K562 (cell line): ENCODE data around the gene HOXB1. TPM values are rescaled to one million over a fixed set of nuclear protein-coding genes. Genes with fewer than 3 reads are reported as not detected.

Experiments
- ATAC-seq: fragments of 200-7000 bp; cut with Tn5 transposase; 3 replicates; pipeline ENCODE4 v1.9.1; 2020; ENCODE audit warnings: moderate library complexity
- BruUV-seq: library from RNA; stranded (reverse); fragments of 400-500 nt; replicated peaks from 2 replicates; lab custom pipeline; 2021; lab: Mats Ljungman, UMichigan
- CTCF ChIA-PET: fragments of 300-600 bp; formaldehyde crosslinking; extraction: SDS; loops from one replicate; lab custom pipeline; 2021; ENCODE audit warnings: low intra/inter-chr PET ratio; lab: Yijun Ruan, JAX
- POLR2A ChIA-PET: fragments of 300-600, 350-650 bp; sonication (Branson Sonifier 250); formaldehyde crosslinking; extraction: SDS; loops from one replicate; lab custom pipeline; 2021; ENCODE audit warnings: antibody characterized with exemption, inconsistent platforms; lab: Yijun Ruan, JAX
- DNase-seq, 4 experiments: peaks; one replicate each; pipeline versions ENCODE4 v3.0.0 to v3.0.0-alpha.2; 2011 to 2018; ENCODE audit warnings: low spot score in 3 of 4, mixed read lengths in 3 of 4; ENCODE audit errors: extremely low read depth in 1 of 4
- FAIRE-seq: peaks from 2 replicates; lab custom pipeline; 2011; peaks lifted over from hg19 to GRCh38; lab: Jason Lieb, UNC
- H2AFZ ChIP-seq: 2 replicates; pipeline ENCODE4 v1.6.0; 2011; ENCODE audit warnings: low read depth, low read length, control low read depth, inconsistent platforms
- H3K27ac ChIP-seq: fragments of 200-600 bp; 3 replicates; pipeline ENCODE4 v1.8.0; 2011; ENCODE audit warnings: low read depth, mild to moderate bottlenecking, control low read depth, inconsistent platforms, low read length, moderate library complexity, mixed read lengths; ENCODE audit errors: extremely low read depth
- H3K27me3 ChIP-seq, 2 experiments: fragments of 300-600 bp in 1 of 2; 2 replicates in 1 of 2; 3 replicates in 1 of 2; pipeline versions ENCODE4 v1.6.0 to v1.8.0; 2011; ENCODE audit warnings: inconsistent platforms in 2 of 2, low read length in 2 of 2, mild to moderate bottlenecking in 1 of 2, mixed read lengths in 1 of 2, moderate library complexity in 1 of 2; ENCODE audit not compliant: control insufficient read depth in 2 of 2, insufficient read depth in 2 of 2
- H3K36me3 ChIP-seq: fragments of 300-600 bp; 3 replicates; pipeline ENCODE4 v1.8.0; 2011; ENCODE audit warnings: mild to moderate bottlenecking, low read length, inconsistent platforms; ENCODE audit not compliant: control insufficient read depth, insufficient read depth
- H3K4me1 ChIP-seq, 2 experiments: fragments of 200-600 bp in 1 of 2; replicated peaks in 1 of 2; 2 replicates in 1 of 2; 3 replicates in 1 of 2; pipeline versions ENCODE4 v1.5.1 to v1.8.0; 2011; ENCODE audit warnings: inconsistent platforms in 2 of 2, low read length in 2 of 2, mild to moderate bottlenecking in 1 of 2, mixed read lengths in 1 of 2, moderate library complexity in 1 of 2; ENCODE audit not compliant: control insufficient read depth in 2 of 2, insufficient read depth in 2 of 2
- H3K4me2 ChIP-seq: 2 replicates; pipeline ENCODE4 v1.6.1; 2011; ENCODE audit warnings: low read length, control low read depth, inconsistent platforms, mixed read lengths; ENCODE audit not compliant: insufficient read depth
- H3K4me3 ChIP-seq: fragments of 200-600 bp; sonication (generic), shearing (Covaris generic); 2 replicates; pipeline ENCODE4 v1.5.1; 2016; ENCODE audit warnings: control low read depth, inconsistent platforms
- H3K79me2 ChIP-seq: fragments of 200-600 bp; 3 replicates; pipeline ENCODE4 v1.8.0; 2011; ENCODE audit warnings: low read length, inconsistent platforms; ENCODE audit not compliant: control insufficient read depth, insufficient read depth
- H3K9ac ChIP-seq, 2 experiments: 2 replicates each; pipeline versions ENCODE4 v1.6.0 to v1.6.1; 2011; ENCODE audit warnings: low read depth in 2 of 2, low read length in 2 of 2, control low read depth in 1 of 2, inconsistent platforms in 1 of 2, mild to moderate bottlenecking in 1 of 2, mixed read lengths in 1 of 2; ENCODE audit not compliant: insufficient read depth in 1 of 2
- H3K9me1 ChIP-seq: one replicate; pipeline ENCODE4 v1.6.0; 2011; ENCODE audit warnings: inconsistent platforms, mild to moderate bottlenecking, low read length, moderate library complexity; ENCODE audit not compliant: control insufficient read depth, insufficient read depth
- H3K9me3 ChIP-seq: replicated peaks from 2 replicates; pipeline ENCODE4 v1.5.1; 2011; ENCODE audit warnings: low read depth, low read length, inconsistent platforms; ENCODE audit not compliant: control insufficient read depth, insufficient read depth
- H4K20me1 ChIP-seq: replicated peaks from 2 replicates; pipeline ENCODE4 v1.6.1; 2011; ENCODE audit warnings: low read length, inconsistent platforms, mixed read lengths; ENCODE audit not compliant: control insufficient read depth, insufficient read depth
- CXXC5 ChIP-seq: fragments of 250-450 bp; sonication (Bioruptor Pico); IDR thresholded peaks from 2 replicates; pipeline ENCODE4 v1.8.0; 2022; ENCODE audit warnings: inconsistent platforms, mild to moderate bottlenecking, moderate library complexity
- KDM1A ChIP-seq, 2 experiments: fragments of 450-650 bp; IDR thresholded peaks; 2 replicates each; pipeline ENCODE4 v1.6.1; 2016; ENCODE audit warnings: mild to moderate bottlenecking in 2 of 2
- MEIS2 ChIP-seq: fragments of 450-650 bp; IDR thresholded peaks from 2 replicates; pipeline ENCODE4 v1.6.1; 2014; ENCODE audit warnings: mild to moderate bottlenecking; ENCODE audit not compliant: partially characterized antibody
- PKNOX1 ChIP-seq: fragments of 450-650 bp; IDR thresholded peaks from 2 replicates; pipeline ENCODE4 v1.6.1; 2016
- PYGO2 ChIP-seq: fragments of 450-650 bp; IDR thresholded peaks from 2 replicates; pipeline ENCODE4 v1.6.1; 2016; ENCODE audit warnings: mild to moderate bottlenecking, missing genetic modification characterization, moderate library complexity, missing compliant biosample characterization
- RCOR1 ChIP-seq, 2 experiments: IDR thresholded peaks; 2 replicates each; pipeline ENCODE4 v1.6.1; 2012; ENCODE audit warnings: low read depth in 2 of 2, low read length in 2 of 2, borderline replicate concordance in 1 of 2, improper control_type of control experiment in 1 of 2
- SAFB2 ChIP-seq: fragments of 200-400 bp; formaldehyde crosslinking; IDR thresholded peaks from 2 replicates; pipeline ENCODE4 v1.6.1; 2018; ENCODE audit warnings: borderline replicate concordance, low read length, low read depth, moderate library complexity; ENCODE audit not compliant: severe bottlenecking
- ZFX ChIP-seq: sonication (generic); formaldehyde crosslinking; IDR thresholded peaks from 2 replicates; pipeline ENCODE4 v1.8.0; 2022; ENCODE audit warnings: mild to moderate bottlenecking, missing genetic modification reagents, moderate library complexity
- WGBS: fragments of 100-300 bp; shearing (Covaris generic); methylation state at CpG from one replicate; pipeline ENCODE4 v1.1.6; 2016; ENCODE audit warnings: low coverage, mixed read lengths; ENCODE audit not compliant: insufficient coverage; ENCODE audit errors: missing lambda C conversion rate; 5-methylcytosine and 5-hydroxymethylcytosine counted together
- in situ Hi-C: fragments of 300-500 bp; cut with MboI; formaldehyde crosslinking; loops from 4 replicates; pipeline ENCODE4 v1.15.0; 2018; ENCODE audit warnings: inconsistent platforms, mixed read lengths
- intact Hi-C: fragments of 100-400 bp; cut with micrococcal nuclease; formaldehyde crosslinking; loops from 2 replicates; pipeline ENCODE4 v1.14.2; 2022
- polyA plus RNA-seq, 8 experiments: library from polyadenylated mRNA; depleted of rRNA in 4 of 8; stranded (reverse) in 5 of 8; unstranded in 3 of 8; fragments of >200 nt; fragmentation: Nextera tagmentation in 2 of 8; fragmentation: Illumina TruSeq in 1 of 8; extraction: Ambion mirVana in 2 of 8; extraction: Trizol in 1 of 8; gene quantifications; 2 replicates each; pipeline versions ENCODE4 v1.2.1 to v1.2.3, GENCODE V29; 2011 to 2014; ENCODE audit warnings: inconsistent platforms in 1 of 8, missing spikeins in 1 of 8
- total RNA-seq, 7 experiments: library from RNA; depleted of rRNA in 6 of 7; stranded (reverse); fragments of >200 nt in 6 of 7; fragmentation: Illumina TruSeq in 2 of 7; extraction: Trizol in 2 of 7; gene quantifications; 2 replicates each; pipeline versions ENCODE4 v1.2.1 to v1.2.3, GENCODE V29; 2011 to 2021; ENCODE audit warnings: low replicate concordance in 1 of 7
- TF ChIP-seq, protein P1 (sequence below), 2 experiments: IDR thresholded peaks in 1 of 2; conservative IDR thresholded peaks in 1 of 2; 2 replicates each; pipeline ENCODE4 v1.6.1; 2016; ENCODE audit warnings: low read depth in 2 of 2, mild to moderate bottlenecking in 1 of 2, missing compliant biosample characterization in 1 of 2, missing genetic modification characterization in 1 of 2, moderate library complexity in 1 of 2
- TF ChIP-seq, protein P2 (sequence below): fragments of 250-450 bp; sonication (Bioruptor Pico); IDR thresholded peaks from 2 replicates; pipeline ENCODE4 v1.5.0; 2021; ENCODE audit warnings: mild to moderate bottlenecking, borderline replicate concordance
- TF ChIP-seq, protein P3 (sequence below): sonication (generic); formaldehyde crosslinking; IDR thresholded peaks from 2 replicates; pipeline ENCODE4 v1.8.0; 2022; ENCODE audit warnings: missing genetic modification reagents, mild to moderate bottlenecking, moderate library complexity, borderline replicate concordance

HOXB1 gene
- total and polyA plus RNA-seq, 9 of the 15 experiments (the other 6 are each of a cell fraction or from before 2014, with no cell fraction given): 0.04 TPM; not detected in 8

GRCh38 chr17:48571024-48571818 is 40.4 kb upstream of the HOXB1 start:
- Histone ChIP-seq H3K4me3 (peak overlapping the region; percentile 14; the same call in 1 of the 2 replicates), H3K4me2 (peak overlapping the region; percentile 59; the same call in 1 of the 2 replicates), H3K36me3 (peaks cover 94% of the 10 kb centered on the region), H3K27ac (peak overlapping the region; percentile 44), H3K9ac (peak overlapping the region; percentile 24 to 81), H3K9me1 (no peaks in the 10 kb centered on the region), H3K9me3 (no peaks in the 10 kb centered on the region), H3K79me2 (peaks cover 99% of the 10 kb centered on the region), H3K27me3 (no peaks in the 10 kb centered on the region), H2AFZ (peak overlapping the region; percentile 1; the same call in 1 of the 2 replicates), H3K4me1 (peaks cover 46 to 66% of the 10 kb centered on the region in 2 experiments), H4K20me1 (no peaks in the 10 kb centered on the region; the same call in 1 of the 2 replicates)
- in situ Hi-C loops: no loop called here
- ChIA-PET CTCF (interaction anchor here (0.6 to 0.7 kb wide), 2 partner anchors 241 to 314 kb away, joined by 3 read pairs; no protein-coding TSS in a partner anchor), POLR2A (interaction anchor here (1.0 to 2.2 kb wide), 3 partner anchors 12 to 16 kb away, joined by 3 to 9 read pairs (median 6); no protein-coding TSS in a partner anchor)
- intact Hi-C loops: no loop called here
- peak; percentile 85 for FAIRE-seq
- TF ChIP-seq KDM1A (IDR thresholded peaks at IDR 0.05) (peak; percentile 40; a peak in 2 of 4 replicates), MEIS2 (peak; percentile 92), ZFX (peak; percentile 54), SAFB2 (no peak), PYGO2 (no peak), CXXC5 (CRISPR knock-in tag) (peak; percentile 36), RCOR1 (IDR thresholded peaks at IDR 0.05; ENCODE audit: borderline replicate concordance in 1 of 2, low read depth in 2 of 2, low read length in 2 of 2) (0 out of 4 replicates have a peak, but pooled peaks of 1 of the 2 experiments have one; percentile 42), PKNOX1 (peak; percentile 51; the same call in 1 of the 2 replicates)
- TF ChIP-seq, protein P1, sequence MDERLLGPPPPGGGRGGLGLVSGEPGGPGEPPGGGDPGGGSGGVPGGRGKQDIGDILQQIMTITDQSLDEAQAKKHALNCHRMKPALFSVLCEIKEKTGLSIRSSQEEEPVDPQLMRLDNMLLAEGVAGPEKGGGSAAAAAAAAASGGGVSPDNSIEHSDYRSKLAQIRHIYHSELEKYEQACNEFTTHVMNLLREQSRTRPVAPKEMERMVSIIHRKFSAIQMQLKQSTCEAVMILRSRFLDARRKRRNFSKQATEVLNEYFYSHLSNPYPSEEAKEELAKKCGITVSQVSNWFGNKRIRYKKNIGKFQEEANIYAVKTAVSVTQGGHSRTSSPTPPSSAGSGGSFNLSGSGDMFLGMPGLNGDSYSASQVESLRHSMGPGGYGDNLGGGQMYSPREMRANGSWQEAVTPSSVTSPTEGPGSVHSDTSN (CRISPR knock-in tag; IDR thresholded peaks at IDR 0.05; ENCODE audit: low read depth): no peak
- TF ChIP-seq, protein P1 (tag; conservative IDR thresholded peaks at IDR 0.05; ENCODE audit: low read depth): peak; percentile 85
- TF ChIP-seq, protein P2, sequence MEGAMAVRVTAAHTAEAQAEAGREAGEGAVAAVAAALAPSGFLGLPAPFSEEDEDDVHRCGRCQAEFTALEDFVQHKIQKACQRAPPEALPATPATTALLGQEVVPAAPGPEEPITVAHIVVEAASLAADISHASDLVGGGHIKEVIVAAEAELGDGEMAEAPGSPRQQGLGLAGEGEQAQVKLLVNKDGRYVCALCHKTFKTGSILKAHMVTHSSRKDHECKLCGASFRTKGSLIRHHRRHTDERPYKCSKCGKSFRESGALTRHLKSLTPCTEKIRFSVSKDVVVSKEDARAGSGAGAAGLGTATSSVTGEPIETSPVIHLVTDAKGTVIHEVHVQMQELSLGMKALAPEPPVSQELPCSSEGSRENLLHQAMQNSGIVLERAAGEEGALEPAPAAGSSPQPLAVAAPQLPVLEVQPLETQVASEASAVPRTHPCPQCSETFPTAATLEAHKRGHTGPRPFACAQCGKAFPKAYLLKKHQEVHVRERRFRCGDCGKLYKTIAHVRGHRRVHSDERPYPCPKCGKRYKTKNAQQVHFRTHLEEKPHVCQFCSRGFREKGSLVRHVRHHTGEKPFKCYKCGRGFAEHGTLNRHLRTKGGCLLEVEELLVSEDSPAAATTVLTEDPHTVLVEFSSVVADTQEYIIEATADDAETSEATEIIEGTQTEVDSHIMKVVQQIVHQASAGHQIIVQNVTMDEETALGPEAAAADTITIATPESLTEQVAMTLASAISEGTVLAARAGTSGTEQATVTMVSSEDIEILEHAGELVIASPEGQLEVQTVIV (CRISPR knock-in tag): no peak
- TF ChIP-seq, protein P3, sequence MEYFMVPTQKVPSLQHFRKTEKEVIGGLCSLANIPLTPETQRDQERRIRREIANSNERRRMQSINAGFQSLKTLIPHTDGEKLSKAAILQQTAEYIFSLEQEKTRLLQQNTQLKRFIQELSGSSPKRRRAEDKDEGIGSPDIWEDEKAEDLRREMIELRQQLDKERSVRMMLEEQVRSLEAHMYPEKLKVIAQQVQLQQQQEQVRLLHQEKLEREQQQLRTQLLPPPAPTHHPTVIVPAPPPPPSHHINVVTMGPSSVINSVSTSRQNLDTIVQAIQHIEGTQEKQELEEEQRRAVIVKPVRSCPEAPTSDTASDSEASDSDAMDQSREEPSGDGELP (CRISPR knock-in tag): 0 out of 2 replicates have a peak, but pooled peaks have one; percentile 23
- peak; percentile 4; the same call in 2 of the 3 replicates for ATAC-seq
- BruUV-seq: no TSS peak
- peak in 1 of 4 experiments; percentile 38 for DNase-seq
- 17% methylated on average over 26 of the region's 26 CpGs for WGBS
